ENCODE measurements around the gene ABCB6. TPM values are rescaled to one million over a fixed set of nuclear protein-coding genes. Genes with fewer than 3 reads are reported as not detected.

The ABCB6 gene
- total RNA-seq, 5 donors from 2014 or later (not counting 1 experiment from before 2014, with no cell fraction given) = 4.1 to 16.5 (median 13.0) TPM

DNA sequence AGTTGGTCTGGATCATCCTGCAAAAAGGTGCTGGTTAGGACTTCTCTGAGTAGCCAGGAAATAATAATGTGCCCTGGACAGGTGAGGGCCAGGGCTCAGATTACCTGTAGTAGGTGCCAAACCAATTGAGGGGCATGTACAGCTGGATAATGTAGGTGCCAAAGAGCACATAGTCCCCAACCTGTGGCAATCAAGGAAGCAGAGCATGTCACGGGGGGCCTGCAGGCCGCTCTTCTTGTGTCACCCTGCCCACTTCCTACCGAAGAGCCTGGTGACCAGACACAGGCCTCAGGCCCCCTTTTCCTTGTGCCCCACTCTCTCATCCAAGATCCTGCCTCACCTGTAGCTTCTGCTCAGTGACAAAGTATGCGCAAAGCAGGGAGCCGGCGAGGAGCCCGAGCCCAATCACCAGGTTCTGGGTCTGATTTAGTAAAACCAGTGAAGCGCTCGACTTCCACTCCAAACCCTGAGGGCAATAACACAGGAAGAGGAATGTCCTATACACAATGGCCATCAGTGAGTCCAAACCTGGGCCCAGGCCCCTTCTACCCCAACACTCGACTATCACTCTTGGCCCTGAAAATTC is 5.2 kb downstream of the ABCB6 start:
- H3K4me1 Mint-ChIP-seq = peaks cover 32 to 41% (median 35%) of the 10 kb centered on the region in 3 donors
- peaks cover 3% of the 10 kb centered on the region for H3K36me3 Mint-ChIP-seq
- H3K9me3 Mint-ChIP-seq = no peaks in the 10 kb centered on the region
- ChIA-PET POLR2A (no interaction called here), CTCF (interaction anchor here in 1 of 2 donors (0.8 kb wide), 1 partner anchor 55 kb away, joined by 3 read pairs; no protein-coding TSS in a partner anchor)
- DNase-seq (no peak), ATAC-seq (replicated peaks in 1 of 4) (no peak)
- Histone ChIP-seq H3K4me3 (ENCODE audit: control insufficient read depth in 1 of 2, extremely low read depth in 1 of 2, low read length in 1 of 2) (no peak overlapping the region), H3K27me3 (replicated peaks in 1 of 2; ENCODE audit: control insufficient read depth in 2 of 2, extremely low read depth in 1 of 2, insufficient read depth in 2 of 2, low read length in 1 of 2) (no peaks in the 10 kb centered on the region), H3K4me1 (ENCODE audit: control insufficient read depth in 1 of 2, extremely low read depth in 1 of 2, insufficient read depth in 2 of 2, low read length in 2 of 2) (peaks cover 6 to 42% of the 10 kb centered on the region in 2 experiments), H3K27ac (ENCODE audit: low read length) (no peak overlapping the region), H3K36me3 (ENCODE audit: control insufficient read depth in 2 of 2, extremely low read depth in 1 of 2, insufficient read depth in 1 of 2, low read length in 1 of 2) (peaks cover 0 to 17% of the 10 kb centered on the region in 2 donors), H3K9me3 (no peaks in the 10 kb centered on the region)
- H3K4me3 Mint-ChIP-seq = no peak overlapping the region
- WGBS (ENCODE audit: insufficient coverage) = 95% methylated on average over 10 of the region's 10 CpGs
- H3K27ac Mint-ChIP-seq = peak overlapping the region in 1 of 2 donors; percentile 44
- H3K27me3 Mint-ChIP-seq = no peaks in the 10 kb centered on the region

GRCh38 chr2:219213026-219213415 is 5.7 kb downstream of the ABCB6 start:
- peaks cover 0 to 23% of the 10 kb centered on the region in 2 donors for H3K36me3 ChIP-seq (ENCODE audit: control insufficient read depth in 2 of 2, extremely low read depth in 1 of 2, insufficient read depth in 1 of 2, low read length in 1 of 2)
- Mint-ChIP-seq H3K27ac (no peak overlapping the region), H3K4me1 (peaks cover 36 to 45% (median 40%) of the 10 kb centered on the region in 3 donors), H3K27me3 (no peaks in the 10 kb centered on the region), H3K9me3 (no peaks in the 10 kb centered on the region), H3K36me3 (peaks cover 7% of the 10 kb centered on the region), H3K4me3 (no peak overlapping the region)
- no peaks in the 10 kb centered on the region for H3K9me3 ChIP-seq
- 95% methylated on average over 4 of the region's 8 CpGs for WGBS (ENCODE audit: insufficient coverage)
- ATAC-seq (replicated peaks in 1 of 4) = no peak
- no peaks in the 10 kb centered on the region for H3K27me3 ChIP-seq (replicated peaks in 1 of 2; ENCODE audit: control insufficient read depth in 2 of 2, extremely low read depth in 1 of 2, insufficient read depth in 2 of 2, low read length in 1 of 2)
- H3K4me3 ChIP-seq (ENCODE audit: control insufficient read depth in 1 of 2, extremely low read depth in 1 of 2, low read length in 1 of 2) = no peak overlapping the region
- ChIA-PET CTCF (interaction anchor here (0.6 to 0.8 kb wide), 2 partner anchors 45 to 55 kb away, joined by 3 to 4 read pairs; no protein-coding TSS in a partner anchor), POLR2A (no interaction called here)
- no peak overlapping the region for H3K27ac ChIP-seq (ENCODE audit: low read length)
- no peak for DNase-seq
- H3K4me1 ChIP-seq (ENCODE audit: control insufficient read depth in 1 of 2, extremely low read depth in 1 of 2, insufficient read depth in 2 of 2, low read length in 2 of 2) = peaks cover 5 to 42% of the 10 kb centered on the region in 2 experiments

GRCh38 chr2:219210886-219211362 is 7.8 kb downstream of the ABCB6 start:
- Mint-ChIP-seq H3K4me1 (peaks cover 44 to 49% (median 47%) of the 10 kb centered on the region in 3 donors), H3K27ac (peak overlapping the region; percentile 96 to 98), H3K27me3 (no peaks in the 10 kb centered on the region), H3K36me3 (peaks cover 7% of the 10 kb centered on the region), H3K4me3 (peak overlapping the region; percentile 8 to 66 (median 61)), H3K9me3 (no peaks in the 10 kb centered on the region)
- Histone ChIP-seq H3K27me3 (replicated peaks in 1 of 2; ENCODE audit: control insufficient read depth in 2 of 2, extremely low read depth in 1 of 2, insufficient read depth in 2 of 2, low read length in 1 of 2) (no peaks in the 10 kb centered on the region), H3K27ac (ENCODE audit: low read length) (peak overlapping the region; percentile 61), H3K4me1 (ENCODE audit: control insufficient read depth in 1 of 2, extremely low read depth in 1 of 2, insufficient read depth in 2 of 2, low read length in 2 of 2) (peaks cover 14 to 51% of the 10 kb centered on the region in 2 experiments), H3K4me3 (ENCODE audit: control insufficient read depth in 1 of 2, extremely low read depth in 1 of 2, low read length in 1 of 2) (peak overlapping the region in 1 of 2 donors; percentile 2), H3K9me3 (no peaks in the 10 kb centered on the region), H3K36me3 (ENCODE audit: control insufficient read depth in 2 of 2, extremely low read depth in 1 of 2, insufficient read depth in 1 of 2, low read length in 1 of 2) (peaks cover 0 to 29% of the 10 kb centered on the region in 2 donors)
- no peak for ATAC-seq (replicated peaks in 1 of 4)
- CTCF ChIA-PET = interaction anchor here (0.6 to 2.2 kb wide), 21 partner anchors 17 to 111 kb away, joined by 3 to 39 read pairs (median 5); partner anchors contain the start of genes SLC23A3 (in 2 of the 2), ANKZF1 (in 1 of the 2), CNPPD1 (in 1 of the 2) and DNAJB2 (in 1 of the 2)
- POLR2A ChIA-PET = interaction anchor here (0.6 to 1.2 kb wide), 3 partner anchors 23 to 51 kb away, joined by 3 to 12 read pairs (median 3); no protein-coding TSS in a partner anchor
- DNase-seq = no peak
- 100% methylated on average over 2 of the region's 9 CpGs for WGBS (ENCODE audit: insufficient coverage)

- Histone ChIP-seq H3K36me3 (ENCODE audit: control insufficient read depth in 2 of 2, extremely low read depth in 1 of 2, insufficient read depth in 1 of 2, low read length in 1 of 2) (peaks cover 0 to 29% of the 10 kb centered on the region in 2 donors), H3K4me1 (ENCODE audit: control insufficient read depth in 1 of 2, extremely low read depth in 1 of 2, insufficient read depth in 2 of 2, low read length in 2 of 2) (peaks cover 14 to 54% of the 10 kb centered on the region in 2 experiments), H3K9me3 (no peaks in the 10 kb centered on the region), H3K27ac (ENCODE audit: low read length) (peak overlapping the region; percentile 61), H3K27me3 (replicated peaks in 1 of 2; ENCODE audit: control insufficient read depth in 2 of 2, extremely low read depth in 1 of 2, insufficient read depth in 2 of 2, low read length in 1 of 2) (no peaks in the 10 kb centered on the region), H3K4me3 (ENCODE audit: control insufficient read depth in 1 of 2, extremely low read depth in 1 of 2, low read length in 1 of 2) (no peak overlapping the region)
- ChIA-PET POLR2A (interaction anchor here in 1 of 2 donors (0.8 kb wide), 1 partner anchor 51 kb away, joined by 3 read pairs; no protein-coding TSS in a partner anchor), CTCF (interaction anchor here in 1 of 2 donors (1.5 to 2.2 kb wide), 2 partner anchors 34 to 51 kb away, joined by 26 to 39 read pairs; partner anchors contain the start of genes CNPPD1 and NHEJ1)
- 93% methylated on average over 18 of the region's 24 CpGs for WGBS (ENCODE audit: insufficient coverage)
- peaks cover 7% of the 10 kb centered on the region for H3K36me3 Mint-ChIP-seq
- no peak overlapping the region for H3K4me3 Mint-ChIP-seq
- ATAC-seq (replicated peaks in 1 of 4) (no peak), DNase-seq (no peak)
- H3K27ac Mint-ChIP-seq = peak overlapping the region; percentile 85 to 99
- H3K4me1 Mint-ChIP-seq = peaks cover 45 to 50% (median 47%) of the 10 kb centered on the region in 3 donors
- H3K9me3 Mint-ChIP-seq = no peaks in the 10 kb centered on the region
- no peaks in the 10 kb centered on the region for H3K27me3 Mint-ChIP-seq
Measured at GRCh38 chr2:219210196-219210885, 8.4 kb downstream of the ABCB6 start.

GRCh38 chr2:219209236-219210195 is 9.2 kb downstream of the ABCB6 start:
- Mint-ChIP-seq H3K4me3 (peak overlapping the region in 2 of 3 donors; percentile 9 to 39), H3K36me3 (peaks cover 7% of the 10 kb centered on the region), H3K27ac (peak overlapping the region; percentile 72 to 99), H3K4me1 (peaks cover 45 to 50% (median 47%) of the 10 kb centered on the region in 3 donors), H3K27me3 (no peaks in the 10 kb centered on the region), H3K9me3 (no peaks in the 10 kb centered on the region)
- Histone ChIP-seq H3K4me3 (ENCODE audit: control insufficient read depth in 1 of 2, extremely low read depth in 1 of 2, low read length in 1 of 2) (no peak overlapping the region), H3K36me3 (ENCODE audit: control insufficient read depth in 2 of 2, extremely low read depth in 1 of 2, insufficient read depth in 1 of 2, low read length in 1 of 2) (peaks cover 0 to 29% of the 10 kb centered on the region in 2 donors), H3K27ac (ENCODE audit: low read length) (peak overlapping the region; percentile 49), H3K27me3 (replicated peaks in 1 of 2; ENCODE audit: control insufficient read depth in 2 of 2, extremely low read depth in 1 of 2, insufficient read depth in 2 of 2, low read length in 1 of 2) (no peaks in the 10 kb centered on the region), H3K4me1 (ENCODE audit: control insufficient read depth in 1 of 2, extremely low read depth in 1 of 2, insufficient read depth in 2 of 2, low read length in 2 of 2) (peaks cover 14 to 54% of the 10 kb centered on the region in 2 experiments), H3K9me3 (no peaks in the 10 kb centered on the region)
- ChIA-PET CTCF (interaction anchor here in 1 of 2 donors (1.0 kb wide), 1 partner anchor 50 kb away, joined by 4 read pairs; no protein-coding TSS in a partner anchor), POLR2A (interaction anchor here in 1 of 2 donors (1.1 kb wide), 1 partner anchor 28 kb away, joined by 3 read pairs; no protein-coding TSS in a partner anchor)
- WGBS (ENCODE audit: insufficient coverage) = 72% methylated on average over 8 of the region's 18 CpGs
- no peak for ATAC-seq (replicated peaks in 1 of 4)
- DNase-seq = no peak
